MG63 (cell line): ENCODE results near the gene CSAG2. TPM values are rescaled to one million over a fixed set of nuclear protein-coding genes. Genes with fewer than 3 reads are reported as not detected.
"Not testable (repeated sequence)": the region's sequence is repeated elsewhere in the genome, so short reads cannot be mapped to it uniquely, and the experiment has no call there.

Source experiments
- DNase-seq: peaks from one replicate; pipeline ENCODE4 v3.0.0-alpha.2; 2020
- H3K27me3 ChIP-seq: fragments of 250-450 bp; sonication (Bioruptor Pico); 2 replicates; pipeline ENCODE4 v1.5.1; 2020; ENCODE audit warnings: mild to moderate bottlenecking, moderate library complexity
- H3K36me3 ChIP-seq: fragments of 250-450 bp; sonication (Bioruptor Pico); 2 replicates; pipeline ENCODE4 v1.5.1; 2020; ENCODE audit warnings: mild to moderate bottlenecking, moderate library complexity
- H3K4me3 ChIP-seq: fragments of 250-450 bp; sonication (Bioruptor Pico); 2 replicates; pipeline ENCODE4 v1.5.1; 2020; ENCODE audit warnings: mild to moderate bottlenecking, moderate library complexity
- H3K9me3 ChIP-seq: fragments of 250-450 bp; sonication (Bioruptor Pico); 2 replicates; pipeline ENCODE4 v1.5.1; 2020; ENCODE audit warnings: mild to moderate bottlenecking, moderate library complexity
- total RNA-seq: library from RNA; depleted of rRNA; stranded (reverse); fragments of >200 nt; shearing (Covaris generic); gene quantifications from 2 replicates; pipeline ENCODE4 v1.2.3, GENCODE V29; 2014; ENCODE audit warnings: low replicate concordance; rRNA removed

Gene CSAG2, protein sequence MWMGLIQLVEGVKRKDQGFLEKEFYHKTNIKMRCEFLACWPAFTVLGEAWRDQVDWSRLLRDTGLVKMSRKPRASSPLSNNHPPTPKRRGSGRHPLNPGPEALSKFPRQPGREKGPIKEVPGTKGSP
- not detected in 2 replicates for total RNA-seq

DNA sequence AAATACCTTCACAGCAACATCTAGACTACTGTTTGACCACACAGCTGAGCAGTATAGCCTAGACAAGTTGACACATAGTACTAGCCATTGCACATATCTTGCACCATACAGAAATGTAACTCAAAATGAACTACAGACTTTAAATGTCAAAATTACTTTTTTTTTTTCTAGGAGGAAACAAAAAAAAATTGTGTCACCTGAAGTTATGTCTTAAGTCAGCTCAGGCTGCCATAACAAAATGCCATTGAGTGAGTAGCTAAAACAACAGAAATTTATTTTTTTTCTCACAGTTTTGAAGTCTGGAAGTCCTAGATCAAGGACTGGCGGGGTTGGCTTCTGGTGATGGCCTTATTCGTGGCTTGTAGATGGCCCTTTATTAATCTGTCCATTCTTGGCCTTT lies at the start of gene CSAG2:
Gene CSAG2, minus strand, starts transcription at position 101 of the 400 bp plus-strand sequence. CDS start 161 bp downstream, outside the sequence.
- not testable (repeated sequence) for H3K27me3 ChIP-seq, DNase-seq, H3K36me3 ChIP-seq, H3K4me3 ChIP-seq, H3K9me3 ChIP-seq

DNA sequence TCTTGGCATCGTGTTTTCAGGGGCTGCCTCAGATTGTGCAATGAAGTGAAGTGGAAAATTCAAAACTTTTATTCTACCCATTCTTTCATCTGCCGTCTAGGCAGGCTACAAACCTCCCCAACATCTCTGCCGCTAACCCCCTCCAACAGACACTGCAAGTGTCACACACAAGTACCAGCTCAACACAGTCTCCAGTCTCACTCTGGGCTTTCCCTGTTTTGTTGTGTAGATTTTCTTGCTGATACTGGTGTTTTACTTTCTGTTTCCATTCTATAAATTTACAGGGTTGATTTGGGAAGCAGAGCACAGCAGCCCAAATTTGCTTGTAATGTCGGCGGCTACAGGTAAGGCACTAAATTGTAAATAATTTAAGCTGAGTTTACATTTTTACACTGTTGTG lies 45.8 kb upstream of the CSAG2 start:
- H3K27me3 ChIP-seq, DNase-seq, H3K4me3 ChIP-seq, H3K36me3 ChIP-seq, H3K9me3 ChIP-seq: not testable (repeated sequence)

DNA sequence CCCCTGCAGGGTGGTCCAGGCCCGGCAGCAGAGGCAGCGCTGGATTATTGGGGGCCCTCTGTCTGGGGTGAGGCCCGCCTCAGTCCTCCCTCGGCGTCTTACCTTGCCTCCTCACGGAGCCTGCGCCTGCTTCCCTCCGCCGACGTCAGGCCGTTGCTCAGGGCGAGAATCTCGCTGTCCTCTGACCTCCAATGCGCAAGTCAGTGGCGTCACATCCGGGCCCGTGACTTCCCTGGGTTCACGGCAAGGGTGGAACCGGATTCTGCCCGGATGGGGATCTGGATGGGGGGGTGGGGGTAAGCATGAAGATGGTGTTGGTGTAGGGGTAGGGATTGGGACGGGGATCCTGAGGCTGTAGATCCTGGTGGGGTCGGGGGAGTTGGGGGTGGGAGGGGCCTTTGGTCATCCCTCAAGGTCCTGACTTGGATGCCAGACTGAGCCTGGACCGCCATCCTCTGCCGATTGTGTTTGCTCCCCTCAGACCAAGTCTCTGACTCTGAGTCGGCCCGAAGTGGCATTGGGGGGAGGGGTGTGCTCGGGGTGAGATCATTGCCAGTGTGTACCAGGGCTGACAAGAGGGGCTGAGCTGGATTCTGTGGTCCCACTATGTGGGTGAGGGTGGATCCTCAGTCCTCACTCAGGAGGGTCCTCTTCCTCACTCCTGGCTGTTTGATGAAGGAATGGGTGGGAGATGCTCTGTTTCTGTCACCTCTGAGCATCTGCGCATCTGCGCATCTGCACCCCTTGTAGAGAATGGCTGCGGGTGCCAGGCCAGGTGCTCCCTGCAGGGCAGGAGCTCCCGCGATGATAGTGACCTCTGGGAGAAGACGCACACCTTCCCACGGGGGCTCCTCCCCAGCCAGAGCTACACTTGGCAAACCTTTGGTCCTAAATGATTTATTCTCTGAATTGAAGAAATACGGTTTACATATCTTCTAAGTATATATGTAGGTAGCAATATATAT lies 44.9 kb upstream of the CSAG2 start, which contains the start of gene MAGEA2:
Gene MAGEA2, minus strand, starts transcription at position 157 of the 965 bp plus-strand sequence. CDS start 2,479 bp downstream, outside the sequence.
- DNase-seq: not testable (repeated sequence)

DNA sequence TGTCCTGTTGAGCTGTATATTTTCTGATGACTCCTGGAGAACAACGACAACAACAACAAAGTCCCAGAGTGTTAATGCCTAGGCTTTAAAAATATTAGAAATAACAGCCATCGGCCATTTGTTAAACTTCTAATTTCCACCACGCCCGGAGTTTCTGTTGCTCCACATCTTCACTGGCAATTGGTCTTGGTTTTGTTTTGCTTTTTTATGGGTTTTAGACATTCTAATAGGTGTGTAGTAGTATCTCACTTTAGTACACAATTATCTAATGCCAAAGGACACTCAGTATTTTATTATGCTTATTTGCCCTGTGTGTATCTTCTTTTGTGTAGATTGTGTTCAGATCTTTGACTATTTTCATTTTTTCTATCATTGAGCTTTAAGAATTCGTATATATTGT lies 29.5 kb upstream of the CSAG2 start:
- no peak for DNase-seq
- Histone ChIP-seq H3K4me3 (no peak overlapping the region), H3K9me3 (no peaks in the 10 kb centered on the region), H3K27me3 (no peaks in the 10 kb centered on the region), H3K36me3 (no peaks in the 10 kb centered on the region)

More for the DNA sequence above, 44.9 kb upstream of the CSAG2 start, which contains the start of gene MAGEA2:
- H3K4me3 ChIP-seq, H3K36me3 ChIP-seq, H3K9me3 ChIP-seq, H3K27me3 ChIP-seq: not testable (repeated sequence)

DNA sequence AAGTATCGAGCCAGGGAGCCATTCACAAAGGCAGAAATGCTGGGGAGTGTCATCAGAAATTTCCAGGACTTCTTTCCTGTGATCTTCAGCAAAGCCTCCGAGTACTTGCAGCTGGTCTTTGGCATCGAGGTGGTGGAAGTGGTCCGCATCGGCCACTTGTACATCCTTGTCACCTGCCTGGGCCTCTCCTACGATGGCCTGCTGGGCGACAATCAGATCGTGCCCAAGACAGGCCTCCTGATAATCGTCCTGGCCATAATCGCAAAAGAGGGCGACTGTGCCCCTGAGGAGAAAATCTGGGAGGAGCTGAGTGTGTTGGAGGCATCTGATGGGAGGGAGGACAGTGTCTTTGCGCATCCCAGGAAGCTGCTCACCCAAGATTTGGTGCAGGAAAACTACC lies 27.5 kb upstream of the CSAG2 start:
- not testable (repeated sequence) for H3K27me3 ChIP-seq, H3K36me3 ChIP-seq, DNase-seq, H3K9me3 ChIP-seq, H3K4me3 ChIP-seq

DNA sequence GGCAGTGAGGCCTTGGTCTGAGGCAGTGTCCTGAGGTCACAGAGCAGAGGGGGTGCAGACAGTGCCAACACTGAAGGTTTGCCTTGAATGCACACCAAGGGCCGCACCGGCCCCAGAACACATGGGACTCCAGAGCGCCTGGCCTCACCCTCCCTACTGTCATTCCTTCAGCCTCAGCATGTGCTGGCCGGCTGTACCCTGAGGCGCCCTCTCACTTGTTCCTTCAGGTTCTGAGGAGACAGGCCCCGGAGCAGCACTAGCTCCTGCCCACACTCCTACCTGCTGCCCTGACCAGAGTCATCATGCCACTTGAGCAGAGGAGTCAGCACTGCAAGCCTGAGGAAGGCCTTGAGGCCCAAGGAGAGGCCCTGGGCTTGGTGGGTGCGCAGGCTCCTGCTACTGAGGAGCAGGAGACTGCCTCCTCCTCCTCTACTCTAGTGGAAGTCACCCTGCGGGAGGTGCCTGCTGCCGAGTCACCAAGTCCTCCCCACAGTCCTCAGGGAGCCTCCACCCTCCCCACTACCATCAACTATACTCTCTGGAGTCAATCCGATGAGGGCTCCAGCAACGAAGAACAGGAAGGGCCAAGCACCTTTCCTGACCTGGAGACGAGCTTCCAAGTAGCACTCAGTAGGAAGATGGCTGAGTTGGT lies 26.9 kb upstream of the CSAG2 start:
- DNase-seq: no peak
- Histone ChIP-seq H3K9me3 (no peaks in the 10 kb centered on the region), H3K36me3 (no peaks in the 10 kb centered on the region), H3K4me3 (no peak overlapping the region), H3K27me3 (no peaks in the 10 kb centered on the region)

DNA sequence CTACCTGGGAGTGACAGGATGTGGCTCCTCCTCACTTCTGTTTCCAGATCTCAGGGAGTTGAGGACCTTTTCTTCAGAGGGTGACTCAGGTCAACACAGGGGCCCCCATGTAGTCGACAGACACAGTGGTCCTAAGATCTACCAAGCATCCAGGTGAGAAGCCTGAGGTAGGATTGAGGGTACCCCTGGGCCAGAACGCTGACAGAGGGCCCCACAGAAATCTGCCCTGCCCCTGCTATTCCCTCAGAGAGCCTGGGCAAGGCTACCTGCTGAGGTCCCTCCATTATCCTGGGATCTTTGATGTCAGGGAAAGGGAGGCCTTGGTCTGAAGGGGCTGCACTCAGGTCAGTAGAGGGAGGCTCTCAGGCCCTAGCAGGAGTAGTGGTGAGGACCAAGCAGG lies 26.0 kb upstream of the CSAG2 start:
- DNase-seq: no peak
- H3K36me3 ChIP-seq: no peaks in the 10 kb centered on the region

DNA sequence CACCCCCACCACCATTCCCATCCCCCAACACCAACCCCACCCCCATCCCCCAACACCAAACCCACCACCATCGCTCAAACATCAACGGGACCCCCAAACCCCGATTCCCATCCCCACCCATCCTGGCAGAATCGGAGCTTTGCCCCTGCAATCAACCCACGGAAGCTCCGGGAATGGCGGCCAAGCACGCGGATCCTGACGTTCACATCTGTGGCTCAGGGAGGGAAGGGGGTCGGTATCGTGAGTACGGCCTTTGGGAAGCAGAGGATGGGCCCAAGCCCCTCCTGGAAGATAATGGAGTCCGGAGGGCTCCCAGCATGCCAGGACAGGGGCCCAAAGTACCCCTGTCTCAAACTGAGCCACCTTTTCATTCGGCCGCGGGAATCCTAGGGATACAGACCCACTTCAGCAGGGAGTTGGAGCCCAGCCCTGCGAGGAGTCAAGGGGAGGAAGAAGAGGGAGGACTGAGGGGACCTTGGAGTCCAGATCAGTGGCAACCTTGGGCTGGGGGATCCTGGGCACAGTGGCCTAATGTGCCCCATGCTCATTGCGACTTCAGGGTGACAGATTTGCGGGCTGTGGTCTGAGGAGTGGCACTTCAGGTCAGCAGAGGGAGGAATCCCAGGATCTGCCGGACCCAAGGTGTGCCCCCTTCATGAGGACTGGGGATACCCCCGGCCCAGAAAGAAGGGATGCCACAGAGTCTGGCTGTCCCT lies 25.2 kb upstream of the CSAG2 start:
- H3K9me3 ChIP-seq, H3K4me3 ChIP-seq, DNase-seq, H3K36me3 ChIP-seq, H3K27me3 ChIP-seq: not testable (repeated sequence)

More for the DNA sequence above, 26.0 kb upstream of the CSAG2 start:
- H3K4me3 ChIP-seq: no peak overlapping the region
- no peaks in the 10 kb centered on the region for H3K27me3 ChIP-seq
- no peaks in the 10 kb centered on the region for H3K9me3 ChIP-seq

DNA sequence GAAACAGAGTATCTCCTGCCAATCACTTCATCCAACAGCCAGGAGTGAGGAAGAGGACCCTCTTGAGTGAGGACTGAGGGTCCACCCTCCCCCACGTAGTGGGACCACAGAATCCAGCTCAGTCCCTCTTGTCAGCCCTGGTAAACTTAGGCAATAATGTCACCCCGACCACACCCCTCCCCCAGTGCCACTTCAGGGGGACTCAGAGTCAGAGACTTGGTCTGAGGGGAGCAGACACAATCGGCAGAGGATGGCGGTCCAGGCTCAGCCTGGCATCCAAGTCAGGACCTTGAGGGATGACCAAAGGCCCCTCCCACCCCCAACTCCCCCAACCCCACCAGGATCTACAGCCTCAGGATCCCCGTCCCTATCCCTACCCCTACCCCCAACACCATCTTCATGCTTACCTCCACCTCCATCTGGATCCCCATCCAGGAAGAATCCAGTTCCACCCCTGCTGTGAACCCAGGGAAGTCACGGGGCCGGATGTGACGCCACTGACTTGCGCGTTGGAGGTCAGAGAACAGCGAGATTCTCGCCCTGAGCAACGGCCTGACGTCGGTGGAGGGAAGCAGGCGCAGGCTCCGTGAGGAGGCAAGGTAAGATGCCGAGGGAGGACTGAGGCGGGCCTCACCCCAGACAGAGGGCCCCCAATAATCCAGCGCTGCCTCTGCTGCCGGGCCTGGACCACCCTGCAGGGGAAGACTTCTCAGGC lies 24.3 kb upstream of the CSAG2 start, which contains the start of the genes CSAG1 and MAGEA12:
Gene CSAG1, minus strand, starts transcription at position 461 of the 715 bp plus-strand sequence. CDS start 1,261 bp downstream, outside the sequence.
Gene MAGEA12, plus strand, starts transcription at position 497 of the 715 bp plus-strand sequence. CDS start 2,405 bp downstream, outside the sequence.
- H3K4me3 ChIP-seq: no peak within 1 kb of the TSS
- H3K36me3 ChIP-seq: no peaks in the 10 kb centered on the region
- H3K9me3 ChIP-seq: no peaks in the 10 kb centered on the region
- H3K27me3 ChIP-seq: no peaks in the 10 kb centered on the region
- DNase-seq: no peak

DNA sequence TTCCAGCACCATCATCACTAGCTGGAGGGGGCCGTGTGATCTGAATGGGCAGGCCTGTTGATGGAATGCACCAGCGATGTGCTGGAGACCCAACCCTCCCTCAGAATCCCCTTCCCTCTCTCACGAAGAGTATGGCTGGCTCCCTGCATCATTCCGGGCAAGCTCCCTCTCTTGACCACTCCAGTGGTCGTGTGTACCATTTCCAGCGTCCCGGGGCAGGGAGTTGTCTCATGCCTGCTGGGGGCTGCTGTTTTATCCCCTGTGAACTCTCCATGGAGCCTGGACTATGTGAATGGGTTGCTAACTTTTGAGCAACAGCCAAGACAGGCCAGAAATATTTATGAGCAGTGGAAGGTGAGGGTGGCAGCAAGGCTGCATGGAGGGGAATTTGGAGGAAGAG lies 16.3 kb upstream of the CSAG2 start:
- Histone ChIP-seq H3K36me3 (no peaks in the 10 kb centered on the region), H3K9me3 (no peaks in the 10 kb centered on the region), H3K27me3 (no peaks in the 10 kb centered on the region), H3K4me3 (no peak overlapping the region)
- no peak for DNase-seq

DNA sequence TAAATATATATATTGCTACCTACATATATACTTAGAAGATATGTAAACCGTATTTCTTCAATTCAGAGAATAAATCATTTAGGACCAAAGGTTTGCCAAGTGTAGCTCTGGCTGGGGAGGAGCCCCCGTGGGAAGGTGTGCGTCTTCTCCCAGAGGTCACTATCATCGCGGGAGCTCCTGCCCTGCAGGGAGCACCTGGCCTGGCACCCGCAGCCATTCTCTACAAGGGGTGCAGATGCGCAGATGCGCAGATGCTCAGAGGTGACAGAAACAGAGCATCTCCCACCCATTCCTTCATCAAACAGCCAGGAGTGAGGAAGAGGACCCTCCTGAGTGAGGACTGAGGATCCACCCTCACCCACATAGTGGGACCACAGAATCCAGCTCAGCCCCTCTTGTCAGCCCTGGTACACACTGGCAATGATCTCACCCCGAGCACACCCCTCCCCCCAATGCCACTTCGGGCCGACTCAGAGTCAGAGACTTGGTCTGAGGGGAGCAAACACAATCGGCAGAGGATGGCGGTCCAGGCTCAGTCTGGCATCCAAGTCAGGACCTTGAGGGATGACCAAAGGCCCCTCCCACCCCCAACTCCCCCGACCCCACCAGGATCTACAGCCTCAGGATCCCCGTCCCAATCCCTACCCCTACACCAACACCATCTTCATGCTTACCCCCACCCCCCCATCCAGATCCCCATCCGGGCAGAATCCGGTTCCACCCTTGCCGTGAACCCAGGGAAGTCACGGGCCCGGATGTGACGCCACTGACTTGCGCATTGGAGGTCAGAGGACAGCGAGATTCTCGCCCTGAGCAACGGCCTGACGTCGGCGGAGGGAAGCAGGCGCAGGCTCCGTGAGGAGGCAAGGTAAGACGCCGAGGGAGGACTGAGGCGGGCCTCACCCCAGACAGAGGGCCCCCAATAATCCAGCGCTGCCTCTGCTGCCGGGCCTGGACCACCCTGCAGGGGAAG lies 5.0 kb upstream of the CSAG2 start, which contains the start of gene MAGEA2B:
Gene MAGEA2B, plus strand, starts transcription at position 814 of the 973 bp plus-strand sequence. CDS start 2,479 bp downstream, outside the sequence.
- not testable (repeated sequence) for H3K27me3 ChIP-seq, H3K36me3 ChIP-seq, H3K9me3 ChIP-seq, DNase-seq, H3K4me3 ChIP-seq

DNA sequence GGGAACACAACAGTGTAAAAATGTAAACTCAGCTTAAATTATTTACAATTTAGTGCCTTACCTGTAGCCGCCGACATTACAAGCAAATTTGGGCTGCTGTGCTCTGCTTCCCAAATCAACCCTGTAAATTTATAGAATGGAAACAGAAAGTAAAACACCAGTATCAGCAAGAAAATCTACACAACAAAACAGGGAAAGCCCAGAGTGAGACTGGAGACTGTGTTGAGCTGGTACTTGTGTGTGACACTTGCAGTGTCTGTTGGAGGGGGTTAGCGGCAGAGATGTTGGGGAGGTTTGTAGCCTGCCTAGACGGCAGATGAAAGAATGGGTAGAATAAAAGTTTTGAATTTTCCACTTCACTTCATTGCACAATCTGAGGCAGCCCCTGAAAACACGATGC lies 4.1 kb upstream of the CSAG2 start:
- H3K4me3 ChIP-seq, DNase-seq, H3K27me3 ChIP-seq, H3K36me3 ChIP-seq, H3K9me3 ChIP-seq: not testable (repeated sequence)

DNA sequence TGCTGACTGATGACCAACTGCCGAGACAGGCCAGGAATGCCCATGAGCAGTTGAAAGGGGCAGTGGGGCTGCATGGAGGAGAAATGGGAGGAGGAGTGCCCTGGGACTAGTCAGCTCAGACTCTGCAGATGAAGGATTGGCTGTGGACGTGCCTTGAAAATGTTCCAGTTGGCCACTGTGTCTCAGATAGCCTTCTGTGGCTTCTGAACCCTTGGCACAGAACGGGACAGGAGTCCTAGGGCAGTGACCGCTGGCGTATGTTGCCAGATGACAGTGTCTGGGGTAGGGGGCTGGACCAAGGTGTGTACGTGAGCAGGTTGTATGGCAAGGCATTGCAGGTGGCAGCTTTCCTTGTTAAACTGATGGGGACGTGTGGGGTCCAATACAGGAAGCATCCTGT lies 2.6 kb downstream of the CSAG2 start:
- H3K36me3 ChIP-seq, H3K4me3 ChIP-seq, DNase-seq, H3K9me3 ChIP-seq, H3K27me3 ChIP-seq: not testable (repeated sequence)

DNA sequence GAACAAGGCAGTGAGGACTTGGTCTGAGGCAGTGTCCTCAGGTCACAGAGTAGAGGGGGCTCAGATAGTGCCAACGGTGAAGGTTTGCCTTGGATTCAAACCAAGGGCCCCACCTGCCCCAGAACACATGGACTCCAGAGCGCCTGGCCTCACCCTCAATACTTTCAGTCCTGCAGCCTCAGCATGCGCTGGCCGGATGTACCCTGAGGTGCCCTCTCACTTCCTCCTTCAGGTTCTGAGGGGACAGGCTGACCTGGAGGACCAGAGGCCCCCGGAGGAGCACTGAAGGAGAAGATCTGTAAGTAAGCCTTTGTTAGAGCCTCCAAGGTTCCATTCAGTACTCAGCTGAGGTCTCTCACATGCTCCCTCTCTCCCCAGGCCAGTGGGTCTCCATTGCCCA lies 8.7 kb downstream of the CSAG2 start:
- not testable (repeated sequence) for DNase-seq, H3K36me3 ChIP-seq, H3K27me3 ChIP-seq, H3K4me3 ChIP-seq, H3K9me3 ChIP-seq
